Skeletal muscle cell (primary cell): ENCODE measurements around the gene HIGD2A.

ENCODE experiments used
- DNase-seq: peaks from one replicate; pipeline ENCODE4 v3.0.0-alpha.2; 2010; ENCODE audit warnings: low read depth
- H3K4me3 ChIP-seq: 2 replicates; pipeline ENCODE4 v1.5.1; 2011; ENCODE audit warnings: low read depth, mild to moderate bottlenecking, control low read depth, low read length, moderate library complexity

The HIGD2A gene, protein sequence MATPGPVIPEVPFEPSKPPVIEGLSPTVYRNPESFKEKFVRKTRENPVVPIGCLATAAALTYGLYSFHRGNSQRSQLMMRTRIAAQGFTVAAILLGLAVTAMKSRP

DNA sequence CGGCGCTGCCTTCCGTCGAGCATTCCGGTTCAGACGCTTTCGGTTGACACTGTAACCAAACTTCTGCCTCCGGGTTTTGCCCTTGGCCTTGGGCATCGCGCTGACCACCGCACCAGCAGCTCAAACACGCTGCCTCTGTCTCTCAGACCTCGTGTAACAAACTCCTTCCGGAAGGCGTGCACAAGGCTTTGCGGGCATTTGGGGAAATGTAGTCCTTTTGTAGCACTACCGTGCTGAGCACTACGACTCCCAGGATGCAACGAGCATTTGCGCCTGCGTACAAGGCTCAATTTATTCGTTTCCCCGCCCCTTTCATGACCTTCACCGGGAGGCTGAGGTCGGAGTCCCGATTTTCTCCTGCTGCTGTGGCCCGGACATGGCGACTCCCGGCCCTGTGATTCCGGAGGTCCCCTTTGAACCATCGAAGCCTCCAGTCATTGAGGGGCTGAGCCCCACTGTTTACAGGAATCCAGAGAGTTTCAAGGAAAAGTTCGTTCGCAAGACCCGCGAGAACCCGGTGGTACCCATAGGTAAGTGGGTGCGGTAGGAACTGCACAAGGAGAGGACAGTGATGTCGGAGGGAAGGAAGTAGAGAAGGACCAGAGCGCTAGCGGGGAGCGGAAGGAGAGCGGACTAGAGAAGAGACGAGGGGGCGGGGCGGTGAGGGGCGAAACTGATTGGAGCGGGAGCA is at the start of gene HIGD2A, which contains the start of gene NOP16:
TSS of gene HIGD2A (plus strand) at position 308 of the 691 bp plus-strand sequence. CDS start at position 377, 69 bp downstream.
TSS of gene NOP16 (minus strand) at position 155 of the 691 bp plus-strand sequence. CDS start at position 96, 59 bp downstream.
- DNase-seq: peak; percentile 94
- peak within 1 kb of the TSS; percentile 83 for H3K4me3 ChIP-seq

DNA sequence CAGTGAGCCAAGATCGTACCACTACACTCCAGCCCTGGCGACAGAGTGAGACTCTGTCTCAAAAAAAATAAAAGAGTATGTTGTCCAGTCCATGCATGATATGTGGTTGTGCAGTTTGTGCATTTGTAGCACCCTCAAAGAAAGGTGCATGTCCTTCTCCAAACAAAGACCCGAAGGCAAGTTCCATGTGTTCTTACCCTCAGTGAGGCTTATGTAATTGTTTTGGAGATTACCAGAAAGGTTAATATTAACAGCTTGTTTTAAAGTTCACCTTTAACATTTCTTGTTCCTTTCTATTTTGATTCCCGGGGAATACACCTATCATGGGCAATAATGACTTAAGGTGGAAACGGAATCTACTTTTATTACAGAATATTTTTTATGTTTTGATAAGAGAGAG is 49.2 kb upstream of the HIGD2A start:
- H3K4me3 ChIP-seq: no peak overlapping the region

DNA sequence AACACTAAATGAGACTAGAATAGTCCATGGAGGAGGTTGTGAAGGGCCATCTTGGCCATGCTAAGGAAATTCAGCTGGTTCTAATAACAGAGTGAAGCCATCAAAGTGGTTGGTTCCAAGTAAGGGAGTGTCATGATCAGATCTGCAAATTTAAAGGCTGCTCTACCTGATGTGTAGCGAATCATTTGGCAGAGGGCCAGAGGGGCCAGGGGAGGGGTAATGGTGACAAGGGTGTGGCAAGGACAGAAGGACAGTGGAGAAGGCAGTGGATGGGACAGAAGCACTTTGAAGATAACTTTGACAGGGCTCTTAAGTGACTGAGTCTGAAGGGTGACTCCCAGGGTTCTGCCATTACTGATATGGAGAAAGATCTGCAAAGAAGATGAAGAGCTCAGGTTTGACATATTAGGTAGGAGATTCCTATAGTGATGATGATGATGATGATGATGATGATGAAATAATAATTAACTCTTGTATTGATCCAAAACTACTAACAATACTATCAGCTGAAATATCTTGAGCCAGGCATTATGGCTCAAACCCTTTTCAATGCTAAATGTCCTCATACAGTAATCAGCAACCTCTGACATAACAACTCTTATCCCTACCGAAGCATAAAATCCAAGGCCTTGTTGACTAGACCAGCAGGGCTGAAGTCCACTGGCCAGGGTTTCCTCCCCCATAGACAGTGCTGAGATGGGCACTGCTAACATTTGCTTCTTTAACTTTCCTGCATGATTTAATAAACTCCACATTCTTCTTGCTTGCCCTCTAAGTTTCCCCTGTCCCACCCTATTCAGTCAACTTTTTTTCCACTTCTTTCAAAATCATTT is 47.0 kb upstream of the HIGD2A start:
- no peak overlapping the region for H3K4me3 ChIP-seq
- no peak for DNase-seq

More for the DNA sequence above, 49.2 kb upstream of the HIGD2A start:
- DNase-seq: no peak

DNA sequence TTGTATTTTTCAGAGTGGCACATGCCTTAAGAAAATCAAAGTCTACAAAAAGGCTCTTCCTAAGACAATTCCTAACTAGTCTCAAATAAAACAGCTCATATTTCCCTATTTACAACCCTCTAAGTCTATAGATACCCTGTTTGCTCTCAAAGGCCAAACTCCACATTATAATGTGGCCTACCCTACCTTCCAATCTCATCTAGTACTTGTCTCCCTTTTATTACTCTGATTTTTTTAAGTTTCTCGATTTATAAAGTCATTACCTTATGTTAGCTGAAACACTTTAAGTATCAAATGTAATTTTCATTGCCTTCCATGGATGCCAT is 46.4 kb upstream of the HIGD2A start:
- H3K4me3 ChIP-seq: no peak overlapping the region
- no peak for DNase-seq

DNA sequence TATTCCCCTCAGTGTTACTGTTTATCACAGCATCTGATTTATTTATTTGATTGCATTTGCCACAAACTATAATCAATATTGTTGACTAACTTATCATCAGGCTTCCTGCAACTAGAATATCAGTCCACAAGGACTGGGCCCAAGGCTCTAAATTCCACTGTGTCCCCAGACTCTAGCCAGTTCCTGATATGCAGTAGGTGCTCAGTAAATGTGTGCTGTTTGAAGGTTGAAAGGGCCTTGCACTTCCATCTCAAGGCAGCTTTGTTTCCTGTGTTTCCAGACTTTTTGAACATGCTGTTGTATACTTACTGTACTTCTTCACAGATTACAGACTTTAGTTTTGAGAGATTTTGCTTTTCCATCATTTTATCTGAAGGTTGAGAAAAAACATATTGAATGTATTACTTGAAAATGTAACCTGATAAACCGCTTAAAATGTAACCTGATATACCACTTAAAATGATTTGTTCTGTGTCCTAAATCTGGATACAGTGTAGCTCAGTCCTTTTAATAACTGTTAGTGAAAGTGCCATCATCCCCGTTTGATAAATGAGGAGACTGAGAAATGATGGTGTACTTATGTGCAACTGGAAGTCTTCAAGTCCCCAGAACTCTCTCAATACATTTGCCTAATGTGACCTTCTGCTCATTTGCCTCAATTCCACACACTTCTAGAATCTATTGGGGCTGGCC is 45.6 kb upstream of the HIGD2A start:
- no peak for DNase-seq
- no peak overlapping the region for H3K4me3 ChIP-seq

DNA sequence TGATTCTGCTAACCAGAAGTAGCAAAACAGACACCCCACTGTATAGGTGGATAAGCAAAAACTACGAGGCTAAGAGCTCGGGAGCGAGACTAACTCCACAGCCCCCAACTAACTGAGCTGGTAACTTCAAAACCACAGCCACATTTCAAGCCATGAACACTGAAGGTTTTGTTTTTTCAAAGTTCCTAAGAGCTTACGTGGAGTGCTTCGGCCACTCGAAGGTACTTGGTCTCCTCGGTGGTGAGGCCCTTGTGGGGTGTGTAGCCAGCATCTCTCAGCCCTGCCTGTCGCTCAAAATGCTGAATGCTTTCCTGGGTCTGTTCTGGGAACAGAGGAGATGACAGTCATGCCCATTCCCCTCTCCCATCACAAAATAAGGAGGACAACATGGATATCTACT is 38.1 kb upstream of the HIGD2A start:
- DNase-seq: no peak
- no peak overlapping the region for H3K4me3 ChIP-seq

DNA sequence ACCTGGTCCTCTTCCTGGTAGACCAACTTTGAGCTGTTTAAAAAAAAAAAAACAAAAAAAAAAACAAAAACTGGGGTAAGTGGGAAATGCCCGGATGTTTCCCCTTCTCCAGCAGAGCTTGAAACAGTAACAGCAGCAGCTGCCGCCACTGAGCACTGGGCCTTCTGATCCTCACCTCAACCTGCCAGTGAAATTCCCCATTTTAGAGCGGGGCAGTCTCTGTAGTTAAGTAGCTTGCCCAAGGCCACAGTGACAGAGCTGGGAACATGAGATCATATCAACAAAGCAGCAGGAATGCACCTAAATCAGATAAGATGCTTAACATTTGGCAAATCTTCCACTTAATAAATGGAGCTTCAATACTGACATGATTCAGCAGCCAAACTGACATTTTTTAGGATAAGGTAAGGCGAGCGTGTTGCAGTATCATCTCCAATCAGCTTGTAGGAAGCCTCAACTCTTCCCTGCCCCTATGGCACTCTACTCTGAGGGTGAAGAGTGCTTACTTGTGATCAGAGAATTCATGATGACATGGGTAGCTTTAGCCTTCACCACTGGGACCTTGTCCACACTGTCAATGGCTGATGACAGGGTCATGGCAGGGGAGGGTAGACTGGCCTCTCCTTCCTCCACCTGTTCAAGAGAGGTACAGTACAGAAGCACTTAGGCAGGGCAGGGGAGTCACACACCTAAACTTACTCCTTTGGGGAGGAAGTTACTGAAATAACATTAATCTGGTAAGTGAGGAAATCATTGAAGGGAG is 36.3 kb upstream of the HIGD2A start:
- H3K4me3 ChIP-seq: no peak overlapping the region
- DNase-seq: no peak

DNA sequence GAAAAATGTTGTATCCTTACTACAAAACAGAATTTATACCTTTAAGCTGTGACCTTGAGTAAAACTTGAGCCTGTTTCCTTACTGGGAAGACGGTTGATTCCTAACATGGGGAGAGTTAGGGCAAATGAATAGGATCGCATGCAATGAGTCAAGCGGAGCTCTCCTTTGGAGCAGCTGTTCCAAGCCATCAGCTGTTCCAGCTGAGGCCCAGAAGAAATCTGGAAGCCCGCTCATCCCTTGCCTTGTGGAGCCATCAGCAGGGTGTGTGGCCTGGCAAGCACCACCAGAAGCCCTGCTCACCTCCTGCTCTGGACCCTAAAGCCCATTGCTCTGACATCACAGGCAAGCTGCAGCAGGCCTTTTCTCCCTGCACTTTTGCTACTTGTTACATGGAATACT is 35.0 kb upstream of the HIGD2A start:
- no peak for DNase-seq
- no peak overlapping the region for H3K4me3 ChIP-seq

DNA sequence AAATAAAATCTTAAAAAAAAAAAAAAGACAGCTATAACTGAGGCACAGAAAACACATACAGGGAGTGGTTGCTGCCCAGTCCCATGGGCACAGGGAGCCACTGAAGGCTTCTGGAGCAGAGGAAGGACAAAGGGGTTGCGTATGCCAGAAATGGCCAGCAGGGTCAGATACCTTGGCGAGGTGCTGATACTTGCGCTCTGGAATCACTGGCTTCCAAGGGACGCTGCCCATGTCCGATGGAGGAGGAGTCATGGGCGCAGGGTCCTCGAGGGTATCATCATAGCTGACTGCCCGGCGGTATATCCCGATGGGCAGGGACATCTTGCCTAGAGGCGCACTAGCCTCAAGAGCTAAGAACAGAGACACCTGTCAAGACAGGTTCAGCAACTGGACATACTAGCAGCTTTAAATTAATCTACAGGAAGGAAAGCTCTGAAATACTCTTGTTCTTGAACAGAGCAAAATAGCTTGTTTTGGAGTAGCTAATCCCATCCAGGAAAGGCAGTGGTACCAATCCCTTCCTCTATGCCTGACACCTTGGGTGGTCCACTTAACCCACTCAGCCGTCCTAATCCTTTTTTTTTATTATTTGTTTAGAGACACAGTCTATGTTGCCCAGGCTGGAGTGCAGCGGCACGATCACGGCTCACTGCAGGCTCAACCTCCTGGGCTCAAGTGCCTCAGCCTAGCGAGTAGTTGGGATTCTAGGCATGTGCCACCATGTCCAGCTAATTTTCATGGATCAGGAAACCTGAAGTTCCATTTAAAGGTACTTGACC is 33.0 kb upstream of the HIGD2A start:
- no peak for DNase-seq
- H3K4me3 ChIP-seq: no peak overlapping the region

DNA sequence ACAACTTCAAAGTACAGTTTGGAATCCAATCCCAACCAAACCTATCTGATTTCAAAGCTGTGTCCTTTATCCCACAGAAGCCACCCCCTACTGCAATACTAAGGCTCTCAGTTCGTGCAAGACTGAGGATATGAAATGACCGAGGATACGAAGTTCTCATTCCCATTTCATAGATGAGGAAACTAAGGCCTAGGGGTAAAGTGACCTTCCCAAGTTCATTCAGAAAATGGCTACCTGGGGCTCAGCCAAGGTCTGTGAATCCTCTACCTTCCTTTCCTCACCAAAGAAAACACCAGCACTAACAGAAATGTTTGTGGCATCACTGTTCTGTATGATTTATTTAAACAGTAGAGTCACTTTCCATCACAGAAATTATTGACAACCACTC is 32.4 kb upstream of the HIGD2A start:
- H3K4me3 ChIP-seq: no peak overlapping the region
- DNase-seq: no peak

DNA sequence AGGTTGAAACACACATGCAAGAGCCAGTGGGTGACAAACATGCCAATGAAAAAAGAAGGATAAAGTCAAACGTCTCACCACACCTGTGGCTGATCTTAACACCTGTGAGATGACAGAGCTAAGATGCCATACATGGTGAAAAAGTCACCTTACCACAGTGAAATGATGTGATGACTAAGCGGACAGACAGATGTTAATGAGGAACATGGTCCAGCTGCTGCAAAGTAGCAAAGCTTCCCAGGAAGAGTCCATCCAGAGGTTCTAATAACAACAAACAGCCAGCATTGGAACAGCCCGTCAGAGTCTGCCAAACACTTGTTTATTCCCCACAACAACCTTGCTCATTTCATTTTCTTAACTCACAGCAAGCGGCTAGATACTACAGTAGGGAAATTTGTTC is 28.9 kb upstream of the HIGD2A start:
- no peak for DNase-seq
- H3K4me3 ChIP-seq: no peak overlapping the region

DNA sequence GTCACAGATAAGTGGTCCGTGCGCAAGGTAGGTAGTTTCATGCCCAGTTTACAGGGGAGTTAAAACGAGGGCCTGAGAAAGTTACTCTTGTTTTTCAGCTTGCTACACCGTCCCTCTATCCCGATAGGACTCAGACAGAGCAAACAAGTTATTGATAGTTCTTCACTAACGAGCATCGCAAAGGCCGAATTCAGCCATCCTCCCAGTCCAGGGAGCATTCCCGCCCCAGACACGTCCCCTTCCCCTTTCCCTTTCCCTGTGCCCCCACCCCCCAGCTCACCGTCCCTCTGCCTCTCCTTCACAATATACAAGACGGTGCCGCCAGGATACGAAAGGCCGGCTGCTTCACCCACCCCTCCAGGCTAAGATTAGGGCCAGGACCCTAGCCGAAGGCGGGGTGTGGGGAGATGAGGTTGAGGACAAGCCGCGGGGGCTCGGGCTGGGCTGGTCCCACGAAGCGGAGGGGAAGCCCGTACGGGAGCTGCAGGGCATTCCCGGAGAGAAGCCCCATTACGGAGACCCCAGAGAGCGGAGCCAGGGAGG is 27.6 kb upstream of the HIGD2A start:
- H3K4me3 ChIP-seq: peak overlapping the region; percentile 82
- no peak for DNase-seq

DNA sequence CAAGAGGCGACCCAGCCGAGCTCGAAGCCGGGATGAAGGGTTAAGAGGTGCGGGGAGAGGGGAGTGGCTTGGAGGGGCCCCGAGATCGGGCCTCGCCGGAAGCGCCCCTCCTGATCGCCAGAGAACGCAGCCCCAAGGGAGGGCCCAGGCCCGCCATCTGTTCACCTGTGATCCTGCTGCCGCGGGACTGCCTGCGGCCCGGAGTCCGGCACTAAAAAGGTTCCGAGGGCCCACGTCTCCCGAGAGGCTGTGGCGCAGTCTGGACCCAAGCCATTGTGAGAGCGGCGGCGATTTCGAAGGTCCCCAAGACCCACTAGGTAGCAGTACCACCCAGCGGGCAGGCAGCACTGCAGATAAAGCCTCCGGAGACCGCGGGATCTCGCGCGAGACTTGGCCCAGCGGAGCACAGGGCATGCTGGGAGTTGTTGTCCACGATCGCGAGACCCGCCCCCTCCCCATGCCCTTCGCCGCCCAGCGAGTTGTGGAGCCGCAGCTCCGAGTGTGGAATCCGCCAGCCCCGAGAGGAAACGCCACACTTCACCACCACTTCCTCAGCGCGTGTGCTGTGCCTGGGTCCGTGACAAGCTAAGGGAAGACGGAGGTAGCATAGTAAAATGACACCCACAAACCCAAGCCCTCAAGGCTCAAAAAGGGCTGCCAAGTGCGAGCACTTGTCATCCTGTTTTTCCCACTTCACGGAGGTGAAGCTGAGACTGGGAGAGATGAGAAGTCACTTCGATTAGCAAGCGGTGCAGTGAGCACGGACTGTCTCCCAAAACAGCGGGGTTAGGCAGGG is 26.9 kb upstream of the HIGD2A start, which contains the start of gene KIAA1191:
TSS of gene KIAA1191 (minus strand) at position 328 of the 796 bp plus-strand sequence. CDS start 2,256 bp downstream, outside the sequence.
- H3K4me3 ChIP-seq: peak within 1 kb of the TSS; percentile 82

DNA sequence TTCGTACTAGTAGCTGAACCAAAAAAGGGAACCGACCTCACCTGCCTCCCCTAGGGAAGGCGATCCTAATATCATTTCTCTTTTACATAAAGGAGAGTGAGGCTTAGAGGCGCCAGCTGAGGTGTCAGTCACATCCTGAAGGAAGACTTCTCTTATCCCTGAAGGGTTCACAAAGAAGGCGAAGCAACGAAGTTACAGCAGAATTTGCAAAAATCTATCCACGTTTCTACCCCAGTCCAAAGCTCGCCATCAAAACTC is 26.4 kb upstream of the HIGD2A start:
- no peak for DNase-seq
- H3K4me3 ChIP-seq: peak overlapping the region; percentile 82

More for the DNA sequence above, 26.9 kb upstream of the HIGD2A start, which contains the start of gene KIAA1191:
- DNase-seq: peak; percentile 59

DNA sequence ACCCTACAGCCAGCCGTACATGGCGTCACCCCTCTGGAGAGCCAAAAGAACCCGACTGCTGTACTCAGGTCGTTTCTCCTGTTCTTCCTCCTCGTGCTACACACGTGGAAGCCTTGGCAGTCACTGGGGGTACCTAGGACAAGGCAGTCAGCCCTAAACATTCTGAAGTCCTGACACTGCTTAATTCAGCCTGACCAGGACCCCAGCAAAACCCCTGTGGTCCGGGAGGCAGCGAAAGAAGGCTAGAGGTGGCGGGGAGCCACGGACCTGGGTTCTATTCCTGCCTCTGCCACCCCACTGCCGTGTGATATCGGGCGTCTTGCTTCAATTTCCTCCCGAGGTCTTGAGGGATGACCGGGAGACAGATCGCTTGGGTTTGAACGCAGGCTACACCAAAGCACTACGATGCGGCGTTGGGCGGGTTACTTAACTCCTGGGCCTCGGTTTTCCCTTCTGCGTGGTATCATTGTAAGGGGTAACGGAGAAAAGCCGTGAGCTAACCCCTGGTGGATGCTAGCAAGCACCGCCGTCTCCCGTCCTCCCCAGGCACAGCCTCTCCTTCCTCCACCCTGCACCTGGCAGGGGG is 23.7 kb upstream of the HIGD2A start:
- no peak for DNase-seq
- peak overlapping the region; percentile 71 for H3K4me3 ChIP-seq

DNA sequence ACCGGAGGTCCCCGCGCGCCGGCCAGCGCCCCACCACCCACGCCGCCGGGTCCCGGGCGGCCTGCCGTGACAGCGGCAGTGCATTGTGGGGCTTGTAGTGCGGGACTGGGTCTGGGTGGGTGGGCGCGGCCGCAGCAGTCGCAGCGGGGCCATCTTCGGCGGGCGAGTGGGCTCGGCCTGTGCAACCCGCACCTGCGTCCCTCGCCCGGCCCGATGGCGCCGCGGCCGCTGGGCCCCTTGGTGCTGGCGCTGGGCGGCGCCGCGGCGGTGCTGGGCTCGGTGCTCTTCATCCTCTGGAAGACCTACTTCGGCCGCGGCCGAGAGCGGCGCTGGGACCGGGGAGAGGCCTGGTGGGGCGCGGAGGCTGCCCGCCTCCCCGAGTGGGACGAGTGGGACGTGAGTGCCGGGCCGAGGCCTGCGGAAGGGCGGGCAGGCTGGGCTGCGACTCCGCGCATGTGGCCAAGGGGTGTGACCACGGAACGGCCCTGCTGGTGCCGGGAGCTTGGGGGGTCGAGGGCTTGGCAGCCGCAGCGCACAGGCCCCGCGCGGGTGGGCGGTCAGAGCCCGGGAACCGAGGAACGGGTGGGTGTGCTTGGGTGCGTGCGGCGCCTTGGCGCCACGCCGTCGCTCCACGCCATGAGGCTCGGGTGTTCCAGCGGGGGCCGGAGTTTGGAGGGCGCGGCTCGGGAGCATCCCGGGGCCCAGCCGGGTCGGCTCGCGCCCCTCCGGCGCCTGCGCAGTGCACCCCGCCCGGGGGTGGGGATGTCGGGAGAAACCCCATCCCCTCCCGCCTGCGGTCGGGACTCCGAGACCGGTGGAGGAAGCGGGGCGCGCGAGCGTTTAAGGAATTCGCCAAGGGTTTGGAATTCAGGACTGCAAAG is 23.0 kb upstream of the HIGD2A start, which contains the start of gene ARL10:
TSS of gene ARL10 (plus strand) at position 137 of the 881 bp plus-strand sequence. CDS start at position 214, 77 bp downstream.
- DNase-seq: peak; percentile 24
- H3K4me3 ChIP-seq: peak within 1 kb of the TSS; percentile 71
